HepG2 (cell line): ENCODE results near the gene GRB7. TPM values are rescaled to one million over a fixed set of nuclear protein-coding genes. Genes with fewer than 3 reads are reported as not detected.

Experiments
- GPN1 ChIP-seq: sonication (generic); formaldehyde crosslinking; IDR thresholded peaks from 2 replicates; pipeline ENCODE4 v1.5.1; 2020; ENCODE audit warnings: missing genetic modification reagents, borderline replicate concordance
- HDAC6 ChIP-seq: fragments of 200-600 bp; sonication (generic); IDR thresholded peaks from 2 replicates; pipeline ENCODE4 v1.7.0; 2017; ENCODE audit warnings: mild to moderate bottlenecking, antibody characterized with exemption, low read length, low read depth
- HNRNPL ChIP-seq: fragments of 200-400 bp; formaldehyde crosslinking; IDR thresholded peaks from 2 replicates; pipeline ENCODE4 v1.6.1; 2017; ENCODE audit warnings: mild to moderate bottlenecking, low read depth, low read length
- KLF9 ChIP-seq: IDR thresholded peaks from 2 replicates; pipeline ENCODE4 v1.6.1; 2016; ENCODE audit warnings: low read depth
- MIER2 ChIP-seq: IDR thresholded peaks from 2 replicates; pipeline ENCODE4 v1.6.1; 2016; ENCODE audit warnings: missing biosample characterization, missing genetic modification reagents
- NCOA1 ChIP-seq: sonication (generic); formaldehyde crosslinking; IDR thresholded peaks from 2 replicates; pipeline ENCODE4 v1.9.0; 2021; ENCODE audit warnings: missing genetic modification reagents
- PRPF4 ChIP-seq: fragments of 200-400 bp; formaldehyde crosslinking; IDR thresholded peaks from 2 replicates; pipeline ENCODE4 v1.6.1; 2016; ENCODE audit warnings: low read length, low read depth; ENCODE audit not compliant: poor library complexity, severe bottlenecking
- RBM39 ChIP-seq: fragments of 200-400 bp; formaldehyde crosslinking; IDR thresholded peaks from one replicate; pipeline ENCODE4 v1.6.1; 2018; ENCODE audit warnings: antibody characterized with exemption, mild to moderate bottlenecking, low read depth, low read length; ENCODE audit not compliant: poor library complexity, severe bottlenecking
- RFX5 ChIP-seq: IDR thresholded peaks from 2 replicates; pipeline ENCODE4 v1.6.1; 2011; ENCODE audit warnings: low read depth, low read length, improper control_type of control experiment
- SMAD9 ChIP-seq: sonication (generic); formaldehyde crosslinking; IDR thresholded peaks from 2 replicates; pipeline ENCODE4 v1.5.1; 2020; ENCODE audit warnings: mild to moderate bottlenecking, missing genetic modification reagents
- SSRP1 ChIP-seq: IDR thresholded peaks from 2 replicates; pipeline ENCODE4 v1.6.1; 2016; ENCODE audit warnings: control low read depth
- ZNF20 ChIP-seq: sonication (generic); formaldehyde crosslinking; IDR thresholded peaks from 2 replicates; pipeline ENCODE4 v1.4.0; 2020; ENCODE audit warnings: mild to moderate bottlenecking, moderate library complexity, missing genetic modification reagents
- ZNF235 ChIP-seq: sonication (generic); formaldehyde crosslinking; IDR thresholded peaks from 2 replicates; pipeline ENCODE4 v1.8.1; 2023; ENCODE audit warnings: mild to moderate bottlenecking, missing genetic modification reagents, borderline replicate concordance
- ZNF382 ChIP-seq: sonication (generic); formaldehyde crosslinking; IDR thresholded peaks from 2 replicates; pipeline ENCODE4 v1.5.0; 2020; ENCODE audit warnings: missing genetic modification reagents, mild to moderate bottlenecking, borderline replicate concordance
- ZSCAN9 ChIP-seq: IDR thresholded peaks from 2 replicates; pipeline ENCODE4 v1.6.1; 2016; ENCODE audit warnings: borderline replicate concordance
- polyA plus RNA-seq, 8 experiments: library from polyadenylated mRNA; depleted of rRNA in 3 of 8; stranded (reverse) in 7 of 8; unstranded in 1 of 8; fragments of >200 nt; fragmentation: Illumina TruSeq in 4 of 8; extraction: Trizol in 4 of 8; gene quantifications; 2 replicates each; pipeline versions ENCODE4 v1.2.1 to v1.2.3, GENCODE V29; 2011 to 2016; ENCODE audit warnings: low read depth in 4 of 8, missing spikeins in 1 of 8, mixed read lengths in 1 of 8; ENCODE audit not compliant: insufficient read depth in 1 of 8
- total RNA-seq, 5 experiments: library from RNA; depleted of rRNA; stranded (reverse); fragments of >200 nt; fragmentation: Illumina TruSeq; extraction: Trizol; gene quantifications; 2 replicates each; pipeline ENCODE4 v1.2.3, GENCODE V29; 2016; ENCODE audit warnings: low read depth in 1 of 5
- TF ChIP-seq, protein P1 (sequence below): sonication (generic); formaldehyde crosslinking; IDR thresholded peaks from 2 replicates; pipeline ENCODE4 v1.5.0; 2020; ENCODE audit warnings: missing genetic modification reagents
- TF ChIP-seq, protein P2 (sequence below): sonication (generic); formaldehyde crosslinking; IDR thresholded peaks from 2 replicates; pipeline ENCODE4 v1.4.0; 2020; ENCODE audit warnings: low read depth, missing genetic modification reagents
- TF ChIP-seq, protein P3 (sequence below): sonication (generic); formaldehyde crosslinking; conservative IDR thresholded peaks from 2 replicates; pipeline ENCODE4 v1.8.0; 2022; ENCODE audit warnings: missing genetic modification reagents
- TF ChIP-seq, protein P4 (sequence below): sonication (generic); formaldehyde crosslinking; IDR thresholded peaks from 2 replicates; pipeline ENCODE4 v1.4.0; 2020; ENCODE audit warnings: missing genetic modification reagents

GRB7 gene
- total and polyA plus RNA-seq, 2 of the 13 experiments (the other 11 are each of a cell fraction or from before 2014, with no cell fraction given) = 60.2 to 77.7 TPM

DNA sequence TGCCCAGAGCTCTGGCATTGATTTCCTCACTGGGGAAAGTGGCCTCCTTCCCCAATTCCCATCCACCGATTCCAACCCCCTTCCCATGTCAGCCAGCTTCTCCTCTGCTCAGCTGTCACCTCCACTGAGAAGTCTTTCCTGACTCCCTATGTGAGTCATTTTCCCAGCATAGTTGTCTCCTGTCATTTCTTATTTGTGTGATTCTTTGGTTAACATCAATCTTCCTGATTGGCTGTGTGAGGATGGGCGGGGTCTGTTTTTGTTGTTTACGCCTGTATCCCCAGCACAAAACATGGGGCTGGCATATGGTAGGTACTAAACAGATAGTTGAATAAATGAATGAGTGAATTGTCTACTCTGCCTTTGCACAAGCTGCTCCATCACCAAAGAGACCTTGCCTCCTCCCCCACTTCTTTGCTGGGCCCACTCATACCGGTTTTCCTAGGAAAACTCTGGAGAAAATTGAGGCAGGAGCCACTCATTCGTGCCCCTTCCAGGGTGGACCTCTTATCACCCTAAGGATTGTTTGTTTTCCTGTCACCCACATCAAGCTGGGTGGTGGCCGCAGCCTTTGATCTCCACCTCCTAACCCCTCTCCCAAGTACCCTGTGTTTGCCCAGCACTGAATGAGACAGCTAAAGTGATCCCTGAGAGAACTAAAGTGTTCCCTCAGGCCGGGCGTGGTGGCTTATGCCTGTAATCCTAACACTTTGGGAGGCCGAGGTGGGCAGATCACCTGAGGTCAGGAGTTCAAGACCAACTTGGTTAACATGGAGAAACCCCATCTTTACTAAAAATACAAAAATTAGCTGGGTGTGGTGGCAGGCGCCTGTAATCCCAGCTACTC lies 1.2 kb upstream of the GRB7 start (continued):
- no peak for TF ChIP-seq ZNF382 (CRISPR knock-in tag)
- TF ChIP-seq RBM39 = no peak
- TF ChIP-seq, protein P1, sequence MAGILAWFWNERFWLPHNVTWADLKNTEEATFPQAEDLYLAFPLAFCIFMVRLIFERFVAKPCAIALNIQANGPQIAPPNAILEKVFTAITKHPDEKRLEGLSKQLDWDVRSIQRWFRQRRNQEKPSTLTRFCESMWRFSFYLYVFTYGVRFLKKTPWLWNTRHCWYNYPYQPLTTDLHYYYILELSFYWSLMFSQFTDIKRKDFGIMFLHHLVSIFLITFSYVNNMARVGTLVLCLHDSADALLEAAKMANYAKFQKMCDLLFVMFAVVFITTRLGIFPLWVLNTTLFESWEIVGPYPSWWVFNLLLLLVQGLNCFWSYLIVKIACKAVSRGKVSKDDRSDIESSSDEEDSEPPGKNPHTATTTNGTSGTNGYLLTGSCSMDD = no peak
- peak; percentile 68; the same call in 1 of the 2 replicates for TF ChIP-seq HNRNPL
- TF ChIP-seq ZNF20 (CRISPR knock-in tag) = no peak
- TF ChIP-seq, protein P2, sequence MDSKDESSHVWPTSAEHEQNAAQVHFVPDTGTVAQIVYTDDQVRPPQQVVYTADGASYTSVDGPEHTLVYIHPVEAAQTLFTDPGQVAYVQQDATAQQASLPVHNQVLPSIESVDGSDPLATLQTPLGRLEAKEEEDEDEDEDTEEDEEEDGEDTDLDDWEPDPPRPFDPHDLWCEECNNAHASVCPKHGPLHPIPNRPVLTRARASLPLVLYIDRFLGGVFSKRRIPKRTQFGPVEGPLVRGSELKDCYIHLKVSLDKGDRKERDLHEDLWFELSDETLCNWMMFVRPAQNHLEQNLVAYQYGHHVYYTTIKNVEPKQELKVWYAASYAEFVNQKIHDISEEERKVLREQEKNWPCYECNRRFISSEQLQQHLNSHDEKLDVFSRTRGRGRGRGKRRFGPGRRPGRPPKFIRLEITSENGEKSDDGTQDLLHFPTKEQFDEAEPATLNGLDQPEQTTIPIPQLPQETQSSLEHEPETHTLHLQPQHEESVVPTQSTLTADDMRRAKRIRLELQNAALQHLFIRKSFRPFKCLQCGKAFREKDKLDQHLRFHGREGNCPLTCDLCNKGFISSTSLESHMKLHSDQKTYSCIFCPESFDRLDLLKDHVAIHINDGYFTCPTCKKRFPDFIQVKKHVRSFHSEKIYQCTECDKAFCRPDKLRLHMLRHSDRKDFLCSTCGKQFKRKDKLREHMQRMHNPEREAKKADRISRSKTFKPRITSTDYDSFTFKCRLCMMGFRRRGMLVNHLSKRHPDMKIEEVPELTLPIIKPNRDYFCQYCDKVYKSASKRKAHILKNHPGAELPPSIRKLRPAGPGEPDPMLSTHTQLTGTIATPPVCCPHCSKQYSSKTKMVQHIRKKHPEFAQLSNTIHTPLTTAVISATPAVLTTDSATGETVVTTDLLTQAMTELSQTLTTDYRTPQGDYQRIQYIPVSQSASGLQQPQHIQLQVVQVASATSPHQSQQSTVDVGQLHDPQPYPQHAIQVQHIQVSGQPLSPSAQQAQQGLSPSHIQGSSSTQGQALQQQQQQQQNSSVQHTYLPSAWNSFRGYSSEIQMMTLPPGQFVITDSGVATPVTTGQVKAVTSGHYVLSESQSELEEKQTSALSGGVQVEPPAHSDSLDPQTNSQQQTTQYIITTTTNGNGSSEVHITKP (CRISPR knock-in tag) = peak; percentile 82
- TF ChIP-seq KLF9 (CRISPR knock-in tag) = no peak
- peak; percentile 81 for TF ChIP-seq ZSCAN9 (CRISPR knock-in tag)
- TF ChIP-seq, protein P3, sequence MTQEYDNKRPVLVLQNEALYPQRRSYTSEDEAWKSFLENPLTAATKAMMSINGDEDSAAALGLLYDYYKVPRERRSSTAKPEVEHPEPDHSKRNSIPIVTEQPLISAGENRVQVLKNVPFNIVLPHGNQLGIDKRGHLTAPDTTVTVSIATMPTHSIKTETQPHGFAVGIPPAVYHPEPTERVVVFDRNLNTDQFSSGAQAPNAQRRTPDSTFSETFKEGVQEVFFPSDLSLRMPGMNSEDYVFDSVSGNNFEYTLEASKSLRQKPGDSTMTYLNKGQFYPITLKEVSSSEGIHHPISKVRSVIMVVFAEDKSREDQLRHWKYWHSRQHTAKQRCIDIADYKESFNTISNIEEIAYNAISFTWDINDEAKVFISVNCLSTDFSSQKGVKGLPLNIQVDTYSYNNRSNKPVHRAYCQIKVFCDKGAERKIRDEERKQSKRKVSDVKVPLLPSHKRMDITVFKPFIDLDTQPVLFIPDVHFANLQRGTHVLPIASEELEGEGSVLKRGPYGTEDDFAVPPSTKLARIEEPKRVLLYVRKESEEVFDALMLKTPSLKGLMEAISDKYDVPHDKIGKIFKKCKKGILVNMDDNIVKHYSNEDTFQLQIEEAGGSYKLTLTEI (CRISPR knock-in tag) = no peak
- TF ChIP-seq SSRP1 (CRISPR knock-in tag) = 0 out of 2 replicates have a peak, but pooled peaks have one; percentile 42
- no peak for TF ChIP-seq HDAC6
- TF ChIP-seq, protein P4, sequence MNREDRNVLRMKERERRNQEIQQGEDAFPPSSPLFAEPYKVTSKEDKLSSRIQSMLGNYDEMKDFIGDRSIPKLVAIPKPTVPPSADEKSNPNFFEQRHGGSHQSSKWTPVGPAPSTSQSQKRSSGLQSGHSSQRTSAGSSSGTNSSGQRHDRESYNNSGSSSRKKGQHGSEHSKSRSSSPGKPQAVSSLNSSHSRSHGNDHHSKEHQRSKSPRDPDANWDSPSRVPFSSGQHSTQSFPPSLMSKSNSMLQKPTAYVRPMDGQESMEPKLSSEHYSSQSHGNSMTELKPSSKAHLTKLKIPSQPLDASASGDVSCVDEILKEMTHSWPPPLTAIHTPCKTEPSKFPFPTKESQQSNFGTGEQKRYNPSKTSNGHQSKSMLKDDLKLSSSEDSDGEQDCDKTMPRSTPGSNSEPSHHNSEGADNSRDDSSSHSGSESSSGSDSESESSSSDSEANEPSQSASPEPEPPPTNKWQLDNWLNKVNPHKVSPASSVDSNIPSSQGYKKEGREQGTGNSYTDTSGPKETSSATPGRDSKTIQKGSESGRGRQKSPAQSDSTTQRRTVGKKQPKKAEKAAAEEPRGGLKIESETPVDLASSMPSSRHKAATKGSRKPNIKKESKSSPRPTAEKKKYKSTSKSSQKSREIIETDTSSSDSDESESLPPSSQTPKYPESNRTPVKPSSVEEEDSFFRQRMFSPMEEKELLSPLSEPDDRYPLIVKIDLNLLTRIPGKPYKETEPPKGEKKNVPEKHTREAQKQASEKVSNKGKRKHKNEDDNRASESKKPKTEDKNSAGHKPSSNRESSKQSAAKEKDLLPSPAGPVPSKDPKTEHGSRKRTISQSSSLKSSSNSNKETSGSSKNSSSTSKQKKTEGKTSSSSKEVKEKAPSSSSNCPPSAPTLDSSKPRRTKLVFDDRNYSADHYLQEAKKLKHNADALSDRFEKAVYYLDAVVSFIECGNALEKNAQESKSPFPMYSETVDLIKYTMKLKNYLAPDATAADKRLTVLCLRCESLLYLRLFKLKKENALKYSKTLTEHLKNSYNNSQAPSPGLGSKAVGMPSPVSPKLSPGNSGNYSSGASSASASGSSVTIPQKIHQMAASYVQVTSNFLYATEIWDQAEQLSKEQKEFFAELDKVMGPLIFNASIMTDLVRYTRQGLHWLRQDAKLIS (CRISPR knock-in tag) = 0 out of 2 replicates have a peak, but pooled peaks have one; percentile 36
- TF ChIP-seq NCOA1 (CRISPR knock-in tag) = no peak
- TF ChIP-seq ZNF235 (CRISPR knock-in tag) = no peak
- TF ChIP-seq GPN1 = no peak
- no peak for TF ChIP-seq RFX5
- no peak for TF ChIP-seq PRPF4
- TF ChIP-seq SMAD9 (CRISPR knock-in tag) = no peak
- TF ChIP-seq MIER2 (CRISPR knock-in tag) = 0 out of 2 replicates have a peak, but pooled peaks have one; percentile 22
